Measurements from ENCODE around the gene TECPR1.

GRCh38 chr7:98178321-98178720, 73.7 kb downstream of the TECPR1 start:
- TF ChIP-seq, protein P1, sequence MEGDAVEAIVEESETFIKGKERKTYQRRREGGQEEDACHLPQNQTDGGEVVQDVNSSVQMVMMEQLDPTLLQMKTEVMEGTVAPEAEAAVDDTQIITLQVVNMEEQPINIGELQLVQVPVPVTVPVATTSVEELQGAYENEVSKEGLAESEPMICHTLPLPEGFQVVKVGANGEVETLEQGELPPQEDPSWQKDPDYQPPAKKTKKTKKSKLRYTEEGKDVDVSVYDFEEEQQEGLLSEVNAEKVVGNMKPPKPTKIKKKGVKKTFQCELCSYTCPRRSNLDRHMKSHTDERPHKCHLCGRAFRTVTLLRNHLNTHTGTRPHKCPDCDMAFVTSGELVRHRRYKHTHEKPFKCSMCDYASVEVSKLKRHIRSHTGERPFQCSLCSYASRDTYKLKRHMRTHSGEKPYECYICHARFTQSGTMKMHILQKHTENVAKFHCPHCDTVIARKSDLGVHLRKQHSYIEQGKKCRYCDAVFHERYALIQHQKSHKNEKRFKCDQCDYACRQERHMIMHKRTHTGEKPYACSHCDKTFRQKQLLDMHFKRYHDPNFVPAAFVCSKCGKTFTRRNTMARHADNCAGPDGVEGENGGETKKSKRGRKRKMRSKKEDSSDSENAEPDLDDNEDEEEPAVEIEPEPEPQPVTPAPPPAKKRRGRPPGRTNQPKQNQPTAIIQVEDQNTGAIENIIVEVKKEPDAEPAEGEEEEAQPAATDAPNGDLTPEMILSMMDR (IDR thresholded peaks at IDR 0.05) = no peak
- no peak for TF ChIP-seq POLR2A (IDR thresholded peaks at IDR 0.05)
